Mammary epithelial cell (primary cell): ENCODE data around the gene FGD5.

Experiments
- CTCF ChIP-seq, 2 donors: IDR thresholded peaks in 1 of 2; conservative IDR thresholded peaks in 1 of 2; 2 replicates each; pipeline ENCODE4 v1.5.1; 2011 to 2012; ENCODE audit warnings: inconsistent platforms in 2 of 2, low read length in 2 of 2, mild to moderate bottlenecking in 2 of 2, control low read depth in 1 of 2, low read depth in 1 of 2; ENCODE audit not compliant: insufficient read depth in 1 of 2; ENCODE audit errors: extremely low read depth in 1 of 2
- EZH2 ChIP-seq: IDR thresholded peaks from 2 replicates; pipeline ENCODE4 v1.6.1; 2012; ENCODE audit warnings: low read length, inconsistent platforms, borderline replicate concordance

GRCh38 chr3:14935592-14936345 is 117.0 kb downstream of the FGD5 start:
- TF ChIP-seq CTCF (conservative IDR thresholded peaks at IDR 0.05 in 1 of 2, IDR thresholded peaks at IDR 0.05 in 1 of 2; ENCODE audit: extremely low read depth in 1 of 2, insufficient read depth in 1 of 2, low read depth in 1 of 2, low read length in 2 of 2): no peak
- TF ChIP-seq EZH2: no peak
